ENCODE measurements around the gene RCN1. TPM values are rescaled to one million over a fixed set of nuclear protein-coding genes. Genes with fewer than 3 reads are reported as not detected.

Gene RCN1
- total and polyA plus RNA-seq, 5 donors from 2014 or later = 5.5 to 7.8 (median 5.8) TPM

GRCh38 chr11:32069361-32070058 is 21.4 kb upstream of the RCN1 start:
- no peak overlapping the region for H3K27ac Mint-ChIP-seq
- Histone ChIP-seq H3K9me3 (ENCODE audit: control insufficient read depth in 2 of 2, low read length in 2 of 2) (no peaks in the 10 kb centered on the region), H3K36me3 (ENCODE audit: control insufficient read depth, insufficient read depth, low read length) (no peaks in the 10 kb centered on the region), H3K4me1 (ENCODE audit: control insufficient read depth, insufficient read depth, low read length, poor library complexity, severe bottlenecking) (no peaks in the 10 kb centered on the region), H3K27me3 (ENCODE audit: control insufficient read depth, insufficient read depth, low read length) (peaks cover 10% of the 10 kb centered on the region), H3K4me3 (ENCODE audit: low read depth, low read length) (no peak overlapping the region), H3K27ac (ENCODE audit: insufficient read depth, low read length, poor library complexity, severe bottlenecking) (no peak overlapping the region)
- no peak overlapping the region for H3K4me3 Mint-ChIP-seq
- no peak for DNase-seq
- no peaks in the 10 kb centered on the region for H3K4me1 Mint-ChIP-seq
- no peaks in the 10 kb centered on the region for H3K36me3 Mint-ChIP-seq
- no peaks in the 10 kb centered on the region for H3K9me3 Mint-ChIP-seq
- peaks cover 23% of the 10 kb centered on the region for H3K27me3 Mint-ChIP-seq
- no peak for ATAC-seq (ENCODE audit: low read depth in 2 of 2)

DNA sequence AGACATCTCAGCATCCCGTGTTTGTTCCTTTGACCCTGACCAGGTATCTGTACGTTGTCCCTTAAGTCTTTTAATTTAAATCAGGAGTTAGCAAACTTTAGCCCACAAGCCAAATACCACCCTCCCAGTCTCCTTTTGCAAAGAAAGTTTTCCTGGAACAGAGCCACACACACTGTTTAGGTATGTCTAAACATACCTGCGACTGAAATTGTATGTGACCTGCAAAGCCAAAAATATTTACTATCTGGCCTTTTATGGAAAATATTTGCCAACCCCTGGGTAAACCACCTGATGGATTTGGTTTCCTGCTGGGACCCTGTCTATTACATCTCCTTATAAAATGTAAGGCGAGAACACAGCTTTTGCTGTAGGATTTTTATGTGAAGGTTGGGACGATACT is 20.2 kb upstream of the RCN1 start:
- H3K4me1 Mint-ChIP-seq = no peaks in the 10 kb centered on the region
- H3K27me3 ChIP-seq (ENCODE audit: control insufficient read depth, insufficient read depth, low read length) = peaks cover 12% of the 10 kb centered on the region
- no peak for DNase-seq
- no peaks in the 10 kb centered on the region for H3K36me3 ChIP-seq (ENCODE audit: control insufficient read depth, insufficient read depth, low read length)
- no peak overlapping the region for H3K4me3 Mint-ChIP-seq
- H3K27ac Mint-ChIP-seq = no peak overlapping the region
- no peak overlapping the region for H3K27ac ChIP-seq (ENCODE audit: insufficient read depth, low read length, poor library complexity, severe bottlenecking)
- no peak for ATAC-seq (ENCODE audit: low read depth in 2 of 2)
- no peaks in the 10 kb centered on the region for H3K9me3 ChIP-seq (ENCODE audit: control insufficient read depth in 2 of 2, low read length in 2 of 2)
- H3K27me3 Mint-ChIP-seq = peaks cover 19% of the 10 kb centered on the region
- no peaks in the 10 kb centered on the region for H3K36me3 Mint-ChIP-seq
- H3K9me3 Mint-ChIP-seq = peaks cover 0 to 1% (median 0%) of the 10 kb centered on the region in 7 donors
- no peaks in the 10 kb centered on the region for H3K4me1 ChIP-seq (ENCODE audit: control insufficient read depth, insufficient read depth, low read length, poor library complexity, severe bottlenecking)
- no peak overlapping the region for H3K4me3 ChIP-seq (ENCODE audit: low read depth, low read length)

- DNase-seq = no peak
- Mint-ChIP-seq H3K9me3 (peaks cover 0 to 1% (median 0%) of the 10 kb centered on the region in 7 donors), H3K4me3 (no peak overlapping the region), H3K36me3 (no peaks in the 10 kb centered on the region), H3K27ac (no peak overlapping the region), H3K4me1 (no peaks in the 10 kb centered on the region), H3K27me3 (peaks cover 17% of the 10 kb centered on the region)
- no peak overlapping the region for H3K27ac ChIP-seq (ENCODE audit: insufficient read depth, low read length, poor library complexity, severe bottlenecking)
- H3K36me3 ChIP-seq (ENCODE audit: control insufficient read depth, insufficient read depth, low read length) = no peaks in the 10 kb centered on the region
- no peaks in the 10 kb centered on the region for H3K9me3 ChIP-seq (ENCODE audit: control insufficient read depth in 2 of 2, low read length in 2 of 2)
- no peak overlapping the region for H3K4me3 ChIP-seq (ENCODE audit: low read depth, low read length)
- H3K27me3 ChIP-seq (ENCODE audit: control insufficient read depth, insufficient read depth, low read length) = peaks cover 11% of the 10 kb centered on the region
- no peak for ATAC-seq (ENCODE audit: low read depth in 2 of 2)
- no peaks in the 10 kb centered on the region for H3K4me1 ChIP-seq (ENCODE audit: control insufficient read depth, insufficient read depth, low read length, poor library complexity, severe bottlenecking)
Observed at GRCh38 chr11:32071811-32072210, 19.1 kb upstream of the RCN1 start.

DNA sequence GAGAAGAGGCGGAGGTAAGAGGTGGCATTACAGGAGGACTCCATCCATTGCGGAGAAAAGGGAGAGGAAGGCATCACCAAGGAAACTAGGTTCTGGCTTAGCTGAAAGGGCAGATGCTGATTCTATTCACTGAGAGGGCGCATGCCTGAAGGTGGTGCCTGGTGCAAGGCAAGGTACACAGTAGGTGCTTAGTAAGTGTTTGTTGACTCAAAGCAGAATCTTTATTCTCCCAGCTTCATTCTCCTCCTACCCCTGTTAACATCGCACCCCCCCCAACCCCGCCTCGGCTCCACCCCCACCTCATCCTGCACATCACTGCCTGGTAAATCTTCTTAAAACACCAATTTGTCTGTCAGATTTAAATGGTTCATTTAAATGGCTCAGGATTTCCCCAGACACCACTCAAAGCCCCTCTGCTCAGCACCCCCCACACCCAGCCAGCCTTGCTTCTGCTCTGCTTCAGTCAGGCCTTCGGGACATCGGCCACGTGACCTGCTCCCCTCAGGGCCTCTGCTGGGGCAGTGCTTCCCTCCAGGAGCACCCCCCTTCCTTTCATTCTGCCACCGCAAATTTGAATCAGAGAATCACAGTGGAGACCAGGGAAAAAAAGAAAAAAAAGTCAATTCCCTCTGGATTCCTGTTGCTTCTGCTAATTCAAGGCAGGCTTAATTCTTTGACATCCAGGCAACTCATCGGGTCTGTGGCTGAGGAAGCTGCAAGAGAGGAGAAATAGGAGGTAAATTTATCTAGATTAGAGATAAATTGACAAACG is 17.8 kb upstream of the RCN1 start:
- ATAC-seq (ENCODE audit: low read depth in 2 of 2) (no peak), DNase-seq (no peak)
- H3K9me3 ChIP-seq (ENCODE audit: control insufficient read depth in 2 of 2, low read length in 2 of 2) = no peaks in the 10 kb centered on the region
- Mint-ChIP-seq H3K4me1 (no peaks in the 10 kb centered on the region), H3K27me3 (peaks cover 17% of the 10 kb centered on the region), H3K9me3 (peaks cover 0 to 1% (median 0%) of the 10 kb centered on the region in 7 donors), H3K27ac (no peak overlapping the region), H3K4me3 (no peak overlapping the region), H3K36me3 (no peaks in the 10 kb centered on the region)
- H3K27me3 ChIP-seq (ENCODE audit: control insufficient read depth, insufficient read depth, low read length) = peaks cover 6% of the 10 kb centered on the region
- H3K4me1 ChIP-seq (ENCODE audit: control insufficient read depth, insufficient read depth, low read length, poor library complexity, severe bottlenecking) = no peaks in the 10 kb centered on the region
- H3K27ac ChIP-seq (ENCODE audit: insufficient read depth, low read length, poor library complexity, severe bottlenecking) = no peak overlapping the region
- H3K36me3 ChIP-seq (ENCODE audit: control insufficient read depth, insufficient read depth, low read length) = no peaks in the 10 kb centered on the region
- H3K4me3 ChIP-seq (ENCODE audit: low read depth, low read length) = no peak overlapping the region

DNA sequence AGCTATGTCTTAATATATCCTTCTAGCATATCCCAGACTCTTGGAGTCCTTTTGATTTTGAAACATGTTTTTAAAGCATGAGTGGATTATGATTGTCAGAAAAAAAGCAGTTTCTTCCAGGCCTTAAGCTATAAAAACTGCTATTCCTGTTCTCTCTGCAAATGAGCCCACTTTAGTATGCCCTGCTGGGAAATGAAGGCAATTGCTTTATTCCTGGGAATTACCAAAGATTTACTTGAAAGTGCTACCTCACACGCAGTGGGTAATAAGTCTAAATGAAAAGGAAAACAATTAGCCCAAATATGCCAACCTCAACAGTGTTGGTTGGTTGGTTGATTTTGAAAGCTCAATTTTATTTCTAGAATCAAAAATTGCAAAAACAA is 17.2 kb upstream of the RCN1 start:
- H3K9me3 ChIP-seq (ENCODE audit: control insufficient read depth in 2 of 2, low read length in 2 of 2) = no peaks in the 10 kb centered on the region
- ATAC-seq (ENCODE audit: low read depth in 2 of 2) = no peak
- no peak overlapping the region for H3K4me3 Mint-ChIP-seq
- no peak overlapping the region for H3K4me3 ChIP-seq (ENCODE audit: low read depth, low read length)
- peaks cover 0 to 1% (median 0%) of the 10 kb centered on the region in 7 donors for H3K9me3 Mint-ChIP-seq
- no peaks in the 10 kb centered on the region for H3K36me3 ChIP-seq (ENCODE audit: control insufficient read depth, insufficient read depth, low read length)
- peaks cover 6% of the 10 kb centered on the region for H3K27me3 ChIP-seq (ENCODE audit: control insufficient read depth, insufficient read depth, low read length)
- no peak for DNase-seq
- no peak overlapping the region for H3K27ac ChIP-seq (ENCODE audit: insufficient read depth, low read length, poor library complexity, severe bottlenecking)
- no peaks in the 10 kb centered on the region for H3K4me1 ChIP-seq (ENCODE audit: control insufficient read depth, insufficient read depth, low read length, poor library complexity, severe bottlenecking)
- no peaks in the 10 kb centered on the region for H3K36me3 Mint-ChIP-seq
- H3K27me3 Mint-ChIP-seq = peaks cover 17% of the 10 kb centered on the region
- no peak overlapping the region for H3K27ac Mint-ChIP-seq
- H3K4me1 Mint-ChIP-seq = no peaks in the 10 kb centered on the region

DNA sequence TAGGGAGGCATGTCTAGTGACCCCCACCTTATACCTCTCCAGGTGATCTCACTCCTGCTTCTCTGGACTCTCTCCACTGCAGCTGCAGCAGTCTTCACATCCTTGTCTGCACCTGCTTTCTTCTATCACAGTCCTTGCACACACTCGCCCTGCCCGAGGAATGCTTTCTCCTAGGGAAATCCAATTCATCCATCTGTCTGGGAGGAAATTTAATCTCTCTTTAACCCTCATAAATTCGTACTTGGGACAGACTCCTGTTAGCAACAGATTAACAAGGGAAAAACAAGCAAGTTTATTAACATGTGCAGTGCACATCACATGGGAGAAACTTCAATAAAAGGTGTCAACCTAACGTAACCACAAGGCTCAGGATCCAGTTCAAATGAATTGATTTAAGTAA is 11.3 kb upstream of the RCN1 start:
- H3K4me1 Mint-ChIP-seq = no peaks in the 10 kb centered on the region

GRCh38 chr11:32080361-32080980 is 10.4 kb upstream of the RCN1 start:
- H3K27ac Mint-ChIP-seq = no peak overlapping the region
- no peaks in the 10 kb centered on the region for H3K9me3 ChIP-seq (ENCODE audit: control insufficient read depth in 2 of 2, low read length in 2 of 2)
- H3K9me3 Mint-ChIP-seq = peaks cover 0 to 2% (median 0%) of the 10 kb centered on the region in 7 donors
- H3K36me3 ChIP-seq (ENCODE audit: control insufficient read depth, insufficient read depth, low read length) = no peaks in the 10 kb centered on the region
- no peaks in the 10 kb centered on the region for H3K4me1 Mint-ChIP-seq
- H3K4me3 ChIP-seq (ENCODE audit: low read depth, low read length) = no peak overlapping the region
- DNase-seq (no peak), ATAC-seq (ENCODE audit: low read depth in 2 of 2) (no peak)
- H3K27ac ChIP-seq (ENCODE audit: insufficient read depth, low read length, poor library complexity, severe bottlenecking) = no peak overlapping the region
- H3K4me3 Mint-ChIP-seq = no peak overlapping the region
- H3K27me3 ChIP-seq (ENCODE audit: control insufficient read depth, insufficient read depth, low read length) = peaks cover 7% of the 10 kb centered on the region
- no peaks in the 10 kb centered on the region for H3K36me3 Mint-ChIP-seq
- H3K4me1 ChIP-seq (ENCODE audit: control insufficient read depth, insufficient read depth, low read length, poor library complexity, severe bottlenecking) = no peaks in the 10 kb centered on the region
- H3K27me3 Mint-ChIP-seq = peaks cover 32% of the 10 kb centered on the region

More for the DNA sequence above, 11.3 kb upstream of the RCN1 start:
- H3K9me3 ChIP-seq (ENCODE audit: control insufficient read depth in 2 of 2, low read length in 2 of 2) = no peaks in the 10 kb centered on the region
- no peak overlapping the region for H3K27ac ChIP-seq (ENCODE audit: insufficient read depth, low read length, poor library complexity, severe bottlenecking)
- H3K27me3 Mint-ChIP-seq = peaks cover 23% of the 10 kb centered on the region
- ATAC-seq (ENCODE audit: low read depth in 2 of 2) (no peak), DNase-seq (no peak)
- no peak overlapping the region for H3K4me3 Mint-ChIP-seq
- H3K27ac Mint-ChIP-seq = no peak overlapping the region
- no peaks in the 10 kb centered on the region for H3K4me1 ChIP-seq (ENCODE audit: control insufficient read depth, insufficient read depth, low read length, poor library complexity, severe bottlenecking)
- H3K27me3 ChIP-seq (ENCODE audit: control insufficient read depth, insufficient read depth, low read length) = peaks cover 6% of the 10 kb centered on the region
- H3K36me3 Mint-ChIP-seq = no peaks in the 10 kb centered on the region
- H3K9me3 Mint-ChIP-seq = peaks cover 0 to 3% (median 0%) of the 10 kb centered on the region in 7 donors
- no peak overlapping the region for H3K4me3 ChIP-seq (ENCODE audit: low read depth, low read length)
- H3K36me3 ChIP-seq (ENCODE audit: control insufficient read depth, insufficient read depth, low read length) = no peaks in the 10 kb centered on the region
